ENCODE results near the gene SIM2. TPM values are rescaled to one million over a fixed set of nuclear protein-coding genes. Genes with fewer than 3 reads are reported as not detected.
A peak's percentile ranks its signal among the peaks of the same experiment; 100 is the strongest.

Gene SIM2
- total RNA-seq, 1 donor from 2014 or later: 14.8 TPM

DNA sequence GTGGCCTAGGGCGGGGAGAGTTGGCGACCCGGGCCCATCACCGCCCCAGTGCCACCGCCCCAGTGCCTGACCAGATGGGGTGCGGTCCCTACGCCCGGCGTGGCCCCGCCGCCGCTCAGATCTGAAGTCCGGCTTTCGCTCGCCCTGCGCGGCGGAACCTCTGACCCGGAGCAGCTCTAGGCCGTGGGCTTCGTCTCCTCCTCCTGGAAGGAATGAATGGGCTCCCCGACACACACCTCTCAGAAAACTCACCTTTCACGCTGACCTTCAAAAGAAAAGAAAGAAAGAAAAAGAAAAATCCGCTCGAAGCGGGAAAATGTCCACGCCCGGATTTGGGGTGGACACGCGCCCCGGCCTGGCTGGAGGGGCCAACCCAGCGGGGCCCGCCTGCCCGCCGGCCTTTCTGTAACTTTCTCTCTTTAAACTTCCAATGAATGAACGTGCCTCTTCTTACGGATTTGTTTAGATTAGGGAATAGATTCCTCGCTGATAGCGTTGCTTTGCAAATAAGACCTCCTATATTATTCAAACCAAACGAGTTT is 5.4 kb upstream of the SIM2 start:
- peak overlapping the region; percentile 76 for H3K4me3 Mint-ChIP-seq
- TF ChIP-seq, protein P1, sequence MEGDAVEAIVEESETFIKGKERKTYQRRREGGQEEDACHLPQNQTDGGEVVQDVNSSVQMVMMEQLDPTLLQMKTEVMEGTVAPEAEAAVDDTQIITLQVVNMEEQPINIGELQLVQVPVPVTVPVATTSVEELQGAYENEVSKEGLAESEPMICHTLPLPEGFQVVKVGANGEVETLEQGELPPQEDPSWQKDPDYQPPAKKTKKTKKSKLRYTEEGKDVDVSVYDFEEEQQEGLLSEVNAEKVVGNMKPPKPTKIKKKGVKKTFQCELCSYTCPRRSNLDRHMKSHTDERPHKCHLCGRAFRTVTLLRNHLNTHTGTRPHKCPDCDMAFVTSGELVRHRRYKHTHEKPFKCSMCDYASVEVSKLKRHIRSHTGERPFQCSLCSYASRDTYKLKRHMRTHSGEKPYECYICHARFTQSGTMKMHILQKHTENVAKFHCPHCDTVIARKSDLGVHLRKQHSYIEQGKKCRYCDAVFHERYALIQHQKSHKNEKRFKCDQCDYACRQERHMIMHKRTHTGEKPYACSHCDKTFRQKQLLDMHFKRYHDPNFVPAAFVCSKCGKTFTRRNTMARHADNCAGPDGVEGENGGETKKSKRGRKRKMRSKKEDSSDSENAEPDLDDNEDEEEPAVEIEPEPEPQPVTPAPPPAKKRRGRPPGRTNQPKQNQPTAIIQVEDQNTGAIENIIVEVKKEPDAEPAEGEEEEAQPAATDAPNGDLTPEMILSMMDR (conservative IDR thresholded peaks at IDR 0.05): no peak
- peaks cover 22% of the 10 kb centered on the region for H3K4me1 Mint-ChIP-seq (ENCODE audit: unreplicated experiment)
- DNase-seq (ENCODE audit: extremely low spot score, unreplicated experiment): no peak
- no peaks in the 10 kb centered on the region for H3K9me3 Mint-ChIP-seq
- H3K27me3 Mint-ChIP-seq: peaks cover 95% of the 10 kb centered on the region
- H3K27ac Mint-ChIP-seq: peak overlapping the region; percentile 56
- H3K36me3 Mint-ChIP-seq: peaks cover 9% of the 10 kb centered on the region

DNA sequence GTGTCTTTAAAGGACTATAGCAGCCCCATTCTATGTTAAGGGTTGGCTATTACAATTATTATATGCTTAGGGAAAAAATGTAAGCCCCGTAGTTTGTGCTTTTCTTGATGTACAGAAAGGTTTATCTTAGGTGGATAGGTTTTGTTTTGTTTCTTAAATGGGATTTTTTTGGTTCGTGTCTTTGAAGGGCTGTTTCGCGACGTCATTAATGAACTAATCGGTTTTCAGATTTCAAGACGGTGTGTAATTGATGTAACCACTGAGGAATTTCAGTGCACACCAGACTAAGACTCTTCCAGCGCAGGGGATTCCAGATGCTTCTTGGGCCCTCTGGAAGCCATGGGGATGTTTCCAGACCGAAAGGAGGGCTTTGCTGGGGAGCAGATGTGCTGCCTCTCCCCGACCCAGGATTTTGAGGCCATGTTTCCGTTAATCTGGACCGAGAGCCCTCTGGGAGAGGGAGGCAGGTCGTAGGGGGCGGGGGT is 4.8 kb upstream of the SIM2 start:
- H3K27me3 Mint-ChIP-seq: peaks cover 92% of the 10 kb centered on the region
- DNase-seq (ENCODE audit: extremely low spot score, unreplicated experiment): no peak
- H3K36me3 Mint-ChIP-seq: peaks cover 9% of the 10 kb centered on the region
- H3K27ac Mint-ChIP-seq: peak overlapping the region; percentile 56
- H3K9me3 Mint-ChIP-seq: no peaks in the 10 kb centered on the region
- peak overlapping the region; percentile 76 for H3K4me3 Mint-ChIP-seq
- H3K4me1 Mint-ChIP-seq (ENCODE audit: unreplicated experiment): peaks cover 22% of the 10 kb centered on the region
- TF ChIP-seq, protein P1 (conservative IDR thresholded peaks at IDR 0.05): no peak

DNA sequence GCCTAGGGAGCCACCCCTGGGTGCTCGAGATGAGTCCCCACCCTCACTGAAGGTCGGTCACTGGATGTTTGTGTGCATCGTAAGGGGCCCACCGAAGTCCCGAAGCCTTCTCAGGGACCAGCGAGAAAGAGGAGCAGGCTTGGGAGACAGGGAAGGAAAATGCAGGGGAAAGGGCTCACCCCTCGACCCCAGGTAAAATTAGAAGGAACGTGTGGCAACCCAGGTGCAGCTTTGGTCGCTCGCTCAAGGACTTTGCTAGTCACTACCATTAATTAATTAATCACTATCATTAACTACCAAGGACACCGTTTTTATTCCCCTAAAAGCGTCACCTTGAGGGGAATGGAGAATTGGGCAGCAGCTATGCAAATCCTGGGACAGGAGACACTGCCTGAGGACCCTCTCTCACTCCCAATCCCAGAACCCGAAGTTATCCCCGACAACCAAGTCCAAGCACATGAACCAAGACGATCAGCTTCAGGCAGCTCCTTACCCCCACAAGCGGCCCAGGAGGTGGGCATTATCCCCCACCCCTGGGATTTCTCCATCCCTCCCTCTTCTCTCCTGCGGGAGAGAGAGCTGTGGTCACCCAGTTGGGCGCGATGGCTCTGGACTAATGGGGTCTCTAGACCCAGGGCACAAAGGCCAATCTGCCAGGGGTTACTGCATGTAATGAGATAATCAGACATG is 4.2 kb upstream of the SIM2 start:
- Mint-ChIP-seq H3K27ac (no peak overlapping the region), H3K4me1 (ENCODE audit: unreplicated experiment) (peaks cover 22% of the 10 kb centered on the region)
- TF ChIP-seq, protein P1 (conservative IDR thresholded peaks at IDR 0.05): no peak

DNA sequence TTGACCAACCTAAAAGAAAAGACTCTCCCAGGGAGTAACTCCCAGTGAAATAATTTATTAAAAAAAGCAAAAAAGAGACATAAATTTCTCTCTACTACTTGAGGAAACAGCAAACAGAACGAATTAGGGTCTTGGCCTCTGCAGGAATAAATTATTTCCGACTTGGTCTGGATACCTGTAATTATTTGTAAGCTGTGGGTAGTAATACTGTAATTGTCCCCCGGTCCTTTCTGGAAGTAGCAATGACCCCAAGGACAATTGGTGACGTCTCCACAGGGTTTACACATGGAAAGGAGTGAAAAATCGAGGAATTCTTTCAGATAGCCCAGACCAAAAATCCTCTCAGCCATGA is 3.7 kb upstream of the SIM2 start:
- H3K27ac Mint-ChIP-seq: peak overlapping the region; percentile 18
- DNase-seq (ENCODE audit: extremely low spot score, unreplicated experiment): no peak
- H3K27me3 Mint-ChIP-seq: peaks cover 85% of the 10 kb centered on the region
- H3K4me3 Mint-ChIP-seq: peak overlapping the region; percentile 32
- no peaks in the 10 kb centered on the region for H3K9me3 Mint-ChIP-seq
- TF ChIP-seq, protein P1 (conservative IDR thresholded peaks at IDR 0.05): no peak
- H3K36me3 Mint-ChIP-seq: peaks cover 9% of the 10 kb centered on the region
- peaks cover 22% of the 10 kb centered on the region for H3K4me1 Mint-ChIP-seq (ENCODE audit: unreplicated experiment)

More for the DNA sequence above, 4.2 kb upstream of the SIM2 start:
- Mint-ChIP-seq H3K27me3 (peaks cover 85% of the 10 kb centered on the region), H3K9me3 (no peaks in the 10 kb centered on the region), H3K4me3 (no peak overlapping the region), H3K36me3 (peaks cover 9% of the 10 kb centered on the region)
- no peak for DNase-seq (ENCODE audit: extremely low spot score, unreplicated experiment)

DNA sequence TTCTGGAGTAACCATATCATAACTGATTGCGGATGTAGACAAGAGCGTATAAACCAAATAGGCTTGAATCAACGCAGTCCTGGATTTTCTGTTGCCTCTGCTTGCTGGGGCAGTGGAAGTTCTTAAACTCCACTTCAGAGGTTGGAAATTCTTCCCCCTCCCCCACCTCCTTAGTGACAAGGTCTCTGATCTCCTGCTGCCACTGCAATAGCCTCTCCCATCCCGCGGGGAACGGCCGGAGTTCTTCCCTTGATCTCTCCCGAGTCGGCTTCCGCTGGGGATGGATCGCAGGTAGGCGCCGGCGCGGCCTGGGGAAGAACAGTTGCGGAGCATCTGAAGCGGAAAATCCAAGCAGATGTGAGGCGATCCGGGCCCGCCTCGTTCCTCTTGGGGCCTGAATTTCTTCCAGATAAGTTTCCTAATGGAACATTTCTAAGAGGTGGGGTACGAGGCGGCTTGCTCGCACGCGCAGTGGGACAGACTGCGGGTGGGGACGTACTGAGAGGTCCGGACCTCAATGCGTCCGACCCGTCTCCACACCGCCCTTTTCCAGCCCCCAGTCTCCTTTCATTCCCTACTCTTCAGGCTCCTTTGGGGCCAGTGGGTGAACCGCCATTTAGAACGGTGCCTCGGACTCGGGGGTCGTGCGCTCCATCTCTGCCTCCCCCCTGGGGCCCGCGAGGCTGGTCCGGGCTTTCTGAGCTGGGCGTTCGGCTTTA is 3.1 kb upstream of the SIM2 start:
- no peak for DNase-seq (ENCODE audit: extremely low spot score, unreplicated experiment)
- Mint-ChIP-seq H3K9me3 (no peaks in the 10 kb centered on the region), H3K27ac (peak overlapping the region; percentile 18), H3K4me1 (ENCODE audit: unreplicated experiment) (peaks cover 26% of the 10 kb centered on the region), H3K36me3 (peaks cover 9% of the 10 kb centered on the region), H3K27me3 (peaks cover 85% of the 10 kb centered on the region), H3K4me3 (peak overlapping the region; percentile 72)
- TF ChIP-seq, protein P1 (conservative IDR thresholded peaks at IDR 0.05): no peak
